ENCODE data around the gene FKBP14. TPM values are rescaled to one million over a fixed set of nuclear protein-coding genes. Genes with fewer than 3 reads are reported as not detected.

Gene FKBP14
- total RNA-seq, 1 donor from 2014 or later, result 20.0 TPM

DNA sequence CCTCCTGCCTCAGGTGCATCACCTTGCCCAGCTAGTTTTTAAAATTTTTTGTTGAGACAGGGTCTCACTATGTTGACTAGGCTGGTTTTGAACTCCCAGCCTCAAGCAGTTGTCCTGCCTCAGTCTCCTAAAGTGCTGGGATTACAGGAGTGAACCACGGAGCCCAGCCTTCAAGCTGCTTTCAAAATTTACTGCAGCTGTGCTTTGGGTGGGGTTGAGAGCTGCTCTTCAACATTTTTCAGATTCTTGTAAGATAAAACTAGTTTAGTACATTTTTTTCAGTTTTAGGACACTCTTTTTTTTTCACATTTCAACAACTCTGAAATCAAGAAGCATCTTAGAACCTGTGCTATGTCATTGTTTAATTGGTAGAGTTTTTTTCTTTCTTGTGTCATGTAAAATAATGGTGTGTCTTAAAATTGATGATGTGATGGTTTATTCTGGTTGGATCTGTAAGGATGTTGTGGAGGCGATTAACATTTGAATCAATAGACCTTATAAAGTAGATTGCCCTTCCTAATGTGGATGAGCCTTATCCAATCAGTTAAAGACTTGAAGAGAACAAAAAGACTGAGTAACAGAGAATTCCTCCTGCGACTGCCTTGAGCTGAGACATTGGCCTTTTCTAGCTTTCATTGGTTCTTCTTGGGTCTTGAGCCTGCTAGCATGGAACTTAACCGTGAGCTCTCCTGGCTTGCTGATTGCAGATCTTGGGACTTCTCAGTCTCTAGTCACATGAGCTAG lies 15.2 kb upstream of the FKBP14 start:
- H3K4me3 ChIP-seq (ENCODE audit: low read depth, low read length), result no peak overlapping the region
- DNase-seq (ENCODE audit: low read depth), result no peak
- no peaks in the 10 kb centered on the region for H3K27me3 ChIP-seq (ENCODE audit: control insufficient read depth, insufficient read depth, low read length)
- no peaks in the 10 kb centered on the region for H3K36me3 ChIP-seq (ENCODE audit: control insufficient read depth, insufficient read depth, low read length)
- TF ChIP-seq, protein P1, sequence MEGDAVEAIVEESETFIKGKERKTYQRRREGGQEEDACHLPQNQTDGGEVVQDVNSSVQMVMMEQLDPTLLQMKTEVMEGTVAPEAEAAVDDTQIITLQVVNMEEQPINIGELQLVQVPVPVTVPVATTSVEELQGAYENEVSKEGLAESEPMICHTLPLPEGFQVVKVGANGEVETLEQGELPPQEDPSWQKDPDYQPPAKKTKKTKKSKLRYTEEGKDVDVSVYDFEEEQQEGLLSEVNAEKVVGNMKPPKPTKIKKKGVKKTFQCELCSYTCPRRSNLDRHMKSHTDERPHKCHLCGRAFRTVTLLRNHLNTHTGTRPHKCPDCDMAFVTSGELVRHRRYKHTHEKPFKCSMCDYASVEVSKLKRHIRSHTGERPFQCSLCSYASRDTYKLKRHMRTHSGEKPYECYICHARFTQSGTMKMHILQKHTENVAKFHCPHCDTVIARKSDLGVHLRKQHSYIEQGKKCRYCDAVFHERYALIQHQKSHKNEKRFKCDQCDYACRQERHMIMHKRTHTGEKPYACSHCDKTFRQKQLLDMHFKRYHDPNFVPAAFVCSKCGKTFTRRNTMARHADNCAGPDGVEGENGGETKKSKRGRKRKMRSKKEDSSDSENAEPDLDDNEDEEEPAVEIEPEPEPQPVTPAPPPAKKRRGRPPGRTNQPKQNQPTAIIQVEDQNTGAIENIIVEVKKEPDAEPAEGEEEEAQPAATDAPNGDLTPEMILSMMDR (IDR thresholded peaks at IDR 0.05; ENCODE audit: insufficient read depth, low read length, severe bottlenecking), result no peak
- FAIRE-seq, result no peak

DNA sequence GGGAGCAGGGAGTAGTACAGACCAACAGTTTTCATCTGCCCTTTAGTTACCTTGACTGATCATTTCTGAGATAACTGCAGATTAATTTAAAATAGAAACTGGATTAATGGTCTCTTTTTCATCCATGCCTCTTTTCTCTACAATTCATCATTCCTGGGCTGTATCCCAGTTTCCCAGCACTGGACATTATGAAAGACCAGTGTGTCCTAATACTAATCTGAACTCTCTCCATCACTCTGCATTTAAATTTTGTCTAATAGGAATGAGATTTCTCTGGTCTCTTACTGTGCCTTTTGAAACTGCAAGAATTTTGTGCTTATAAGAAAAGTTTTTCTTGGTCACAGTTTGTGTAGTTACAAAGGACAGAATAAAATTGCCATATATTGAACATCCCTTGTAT lies 14.4 kb upstream of the FKBP14 start:
- Histone ChIP-seq H3K4me3 (ENCODE audit: low read depth, low read length) (no peak overlapping the region), H3K27me3 (ENCODE audit: control insufficient read depth, insufficient read depth, low read length) (no peaks in the 10 kb centered on the region), H3K36me3 (ENCODE audit: control insufficient read depth, insufficient read depth, low read length) (no peaks in the 10 kb centered on the region)
- DNase-seq (ENCODE audit: low read depth), result no peak
- TF ChIP-seq, protein P1 (IDR thresholded peaks at IDR 0.05; ENCODE audit: insufficient read depth, low read length, severe bottlenecking), result no peak
- no peak for FAIRE-seq

DNA sequence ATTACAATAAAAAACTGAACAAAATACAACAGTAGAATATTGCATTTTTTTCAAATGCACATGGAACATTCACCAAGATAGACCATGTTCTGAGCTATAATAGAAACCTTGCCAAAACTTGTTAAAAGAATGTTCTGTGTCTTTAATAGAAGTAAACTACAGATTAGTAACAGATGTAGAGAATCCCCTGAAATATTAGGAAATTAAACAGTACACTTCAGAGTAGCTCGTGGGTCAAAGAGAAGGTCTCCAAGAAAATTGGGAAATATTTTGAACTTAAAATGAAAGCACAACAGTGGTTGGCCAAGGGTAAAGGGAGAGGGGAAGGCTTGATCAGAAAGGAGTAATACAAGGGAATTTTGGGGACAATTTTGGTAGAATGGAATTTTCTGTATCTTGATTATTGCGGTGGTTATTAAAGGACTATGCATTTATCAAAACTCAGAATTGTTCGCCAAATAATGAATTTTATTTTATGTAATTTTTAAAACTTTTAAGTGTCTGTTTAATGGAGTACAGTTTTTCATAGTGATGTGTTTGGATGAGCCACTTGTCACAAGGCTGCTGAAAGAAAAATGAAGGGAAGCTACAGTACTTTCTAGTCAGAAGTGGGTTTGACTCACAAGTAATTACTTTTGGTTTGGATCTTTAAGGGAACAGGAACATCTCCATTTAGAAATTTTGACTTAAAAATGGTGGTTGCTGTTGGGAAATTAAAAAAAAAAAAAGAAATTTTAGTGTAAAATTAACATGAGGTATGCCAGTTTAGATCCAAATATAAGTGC lies 11.9 kb upstream of the FKBP14 start:
- Histone ChIP-seq H3K36me3 (ENCODE audit: control insufficient read depth, insufficient read depth, low read length) (no peaks in the 10 kb centered on the region), H3K27me3 (ENCODE audit: control insufficient read depth, insufficient read depth, low read length) (no peaks in the 10 kb centered on the region), H3K4me3 (ENCODE audit: low read depth, low read length) (no peak overlapping the region)
- TF ChIP-seq, protein P1 (IDR thresholded peaks at IDR 0.05; ENCODE audit: insufficient read depth, low read length, severe bottlenecking), result no peak
- DNase-seq (ENCODE audit: low read depth) (no peak), FAIRE-seq (no peak)

DNA sequence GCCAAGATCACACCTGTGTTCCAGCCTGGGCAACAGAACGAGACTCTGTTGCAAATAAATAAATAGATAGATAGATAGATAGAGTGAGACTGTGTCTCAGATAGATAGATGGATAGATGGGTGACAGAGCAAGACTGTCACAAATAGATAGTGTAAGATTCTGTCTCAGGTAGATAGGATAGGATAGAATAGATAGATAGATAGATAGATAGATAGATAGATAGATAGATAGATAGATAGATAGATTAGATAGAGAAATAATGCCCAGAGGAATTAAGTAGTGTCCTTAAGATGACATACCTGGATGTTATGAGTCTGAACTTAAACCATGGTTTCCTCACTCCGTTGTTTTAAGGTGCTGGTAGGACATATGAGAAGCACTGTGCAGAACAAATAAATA lies 9.7 kb upstream of the FKBP14 start:
- H3K27me3 ChIP-seq (ENCODE audit: control insufficient read depth, insufficient read depth, low read length), result no peaks in the 10 kb centered on the region
- H3K4me3 ChIP-seq (ENCODE audit: low read depth, low read length), result no peak overlapping the region
- TF ChIP-seq, protein P1 (IDR thresholded peaks at IDR 0.05; ENCODE audit: insufficient read depth, low read length, severe bottlenecking), result no peak
- no peaks in the 10 kb centered on the region for H3K36me3 ChIP-seq (ENCODE audit: control insufficient read depth, insufficient read depth, low read length)
- no peak for FAIRE-seq
- no peak for DNase-seq (ENCODE audit: low read depth)

DNA sequence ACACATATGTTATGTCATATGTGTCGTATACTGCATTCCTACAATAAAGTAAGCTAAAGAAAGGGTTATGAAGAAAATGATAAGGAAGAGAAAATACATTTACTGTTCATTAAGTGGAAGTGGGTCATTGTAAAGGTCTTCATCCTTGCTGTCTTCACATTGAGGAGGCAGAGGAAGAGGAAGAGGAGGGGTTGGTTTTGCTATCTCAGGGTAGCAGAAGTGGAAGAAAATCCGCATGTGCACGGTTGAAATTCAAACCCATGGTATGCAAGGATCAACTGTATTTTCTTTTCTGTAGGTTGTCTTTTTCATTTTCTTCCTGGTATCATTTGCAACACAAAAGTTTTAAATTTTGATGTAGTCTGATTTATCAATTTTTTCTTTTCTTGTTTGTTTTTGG lies 8.0 kb upstream of the FKBP14 start:
- H3K36me3 ChIP-seq (ENCODE audit: control insufficient read depth, insufficient read depth, low read length), result no peaks in the 10 kb centered on the region
- H3K27me3 ChIP-seq (ENCODE audit: control insufficient read depth, insufficient read depth, low read length), result no peaks in the 10 kb centered on the region
- no peak overlapping the region for H3K4me3 ChIP-seq (ENCODE audit: low read depth, low read length)
- FAIRE-seq (peak; percentile 36), DNase-seq (ENCODE audit: low read depth) (no peak)
- TF ChIP-seq, protein P1 (IDR thresholded peaks at IDR 0.05; ENCODE audit: insufficient read depth, low read length, severe bottlenecking), result no peak

Data from bronchial epithelial cell (primary cell).